Raji (cell line): ENCODE measurements around the gene NCAM2.

ENCODE experiments used
- POLR2A ChIP-seq: IDR thresholded peaks from 2 replicates; pipeline ENCODE4 v1.6.1; 2011; ENCODE audit warnings: low read depth, low read length, control low read depth; ENCODE audit not compliant: insufficient read depth

NCAM2 gene

GRCh38 chr21:21057349-21058062, 59.3 kb downstream of the NCAM2 start:
- no peak for TF ChIP-seq POLR2A

DNA sequence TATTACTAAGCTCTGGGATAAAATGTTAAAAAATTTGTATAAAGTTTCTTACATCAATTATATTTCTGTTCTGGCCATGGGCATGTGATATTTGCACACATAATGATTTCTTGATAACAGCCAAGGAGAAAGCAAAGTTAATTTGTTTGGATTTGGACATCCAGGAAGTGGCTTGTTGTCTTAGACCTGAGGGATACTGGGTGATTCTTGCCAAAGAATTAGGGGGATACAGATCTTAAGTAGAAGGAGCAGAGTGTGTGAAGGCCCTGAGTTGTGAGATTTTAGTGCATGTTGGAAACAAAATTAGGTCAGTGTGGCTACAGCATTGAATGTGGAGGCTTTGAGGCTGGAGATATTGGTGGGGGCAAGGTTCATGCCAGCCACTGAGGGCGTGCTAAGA, 65.6 kb downstream of the NCAM2 start:
- TF ChIP-seq POLR2A: no peak

GRCh38 chr21:21064353-21064752, 66.1 kb downstream of the NCAM2 start:
- TF ChIP-seq POLR2A: no peak

GRCh38 chr21:21067375-21067774, 69.2 kb downstream of the NCAM2 start:
- no peak for TF ChIP-seq POLR2A

- TF ChIP-seq POLR2A: no peak
These were observed 76.1 kb downstream of the NCAM2 start for GRCh38 chr21:21074305-21074704.

DNA sequence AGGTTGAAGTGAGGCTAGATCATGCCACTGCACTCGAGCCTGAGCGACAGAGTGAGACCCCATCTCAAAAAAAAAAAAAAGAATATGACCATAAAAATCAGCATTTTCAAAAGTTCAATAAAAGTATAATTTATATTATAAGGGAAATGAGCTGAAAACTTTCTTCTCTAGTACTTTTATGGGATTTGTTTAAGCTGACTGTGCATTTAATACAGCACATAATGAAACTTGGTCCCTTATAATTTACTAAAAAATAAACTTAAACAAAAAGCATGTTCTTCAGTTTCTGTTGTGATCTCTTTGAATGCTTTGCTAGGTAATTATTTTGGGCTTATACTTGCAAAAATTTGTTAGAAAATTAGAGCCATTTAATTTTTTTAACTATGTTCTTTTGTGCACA, 77.8 kb downstream of the NCAM2 start:
- no peak for TF ChIP-seq POLR2A

GRCh38 chr21:21076491-21076890, 78.3 kb downstream of the NCAM2 start:
- TF ChIP-seq POLR2A: no peak

DNA sequence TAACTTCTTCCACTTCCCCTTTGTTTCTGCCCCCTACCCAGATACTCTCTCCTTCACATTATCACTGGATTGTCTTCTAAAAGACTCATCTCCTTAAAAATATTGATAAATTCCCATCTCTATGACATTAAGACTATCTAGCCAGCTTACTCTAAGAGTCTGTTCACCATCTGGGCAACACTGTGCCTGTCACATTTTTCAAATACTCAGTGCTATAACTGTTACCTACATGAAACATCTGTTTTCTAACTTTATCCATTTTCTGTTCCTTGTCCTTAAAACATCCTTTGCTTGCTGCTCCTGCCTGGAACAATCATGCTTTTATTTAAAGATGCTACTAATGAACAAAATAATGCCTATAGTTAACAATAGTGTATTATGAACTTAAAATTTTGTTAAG, 81.4 kb downstream of the NCAM2 start:
- no peak for TF ChIP-seq POLR2A

GRCh38 chr21:21084179-21084578, 86.0 kb downstream of the NCAM2 start:
- no peak for TF ChIP-seq POLR2A

DNA sequence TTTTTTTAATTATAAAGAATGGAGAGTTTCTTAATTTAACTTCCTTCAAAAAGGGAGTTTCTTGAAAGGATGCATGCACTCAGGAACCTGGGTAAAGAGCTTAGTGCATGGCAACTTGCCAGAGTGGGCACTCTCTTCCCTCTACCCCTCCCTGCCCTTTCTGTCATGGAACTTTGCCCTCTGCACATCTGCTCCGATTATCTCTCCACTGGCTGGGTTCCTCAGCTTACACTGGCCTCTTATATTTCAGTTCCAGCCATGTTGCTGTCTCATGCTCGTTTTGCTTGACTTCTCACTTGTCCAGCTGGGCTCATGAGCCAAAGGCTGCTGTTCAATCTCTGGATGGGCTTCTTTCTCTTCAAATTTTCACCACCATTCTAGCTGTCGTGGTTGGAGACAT, 87.0 kb downstream of the NCAM2 start:
- TF ChIP-seq POLR2A: no peak

GRCh38 chr21:21096956-21097355, 98.7 kb downstream of the NCAM2 start:
- no peak for TF ChIP-seq POLR2A

DNA sequence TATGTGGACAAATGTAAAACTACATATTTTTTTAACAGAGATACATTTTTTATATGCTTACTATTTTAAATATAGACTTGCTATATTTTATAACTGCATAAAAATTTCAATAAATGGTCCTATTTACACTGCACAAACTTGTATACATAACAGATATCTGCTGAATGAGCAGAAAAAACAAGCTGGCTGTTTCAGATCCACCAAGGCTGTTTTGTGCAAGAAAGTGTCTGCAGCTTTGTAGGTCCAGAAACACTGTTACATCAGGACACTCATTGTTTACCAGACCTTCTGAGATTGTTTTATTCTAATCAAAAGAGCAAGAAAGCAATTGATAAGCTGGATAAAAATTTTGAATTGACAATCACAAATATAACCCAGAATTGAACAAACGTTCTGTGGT, 99.3 kb downstream of the NCAM2 start:
- no peak for TF ChIP-seq POLR2A

DNA sequence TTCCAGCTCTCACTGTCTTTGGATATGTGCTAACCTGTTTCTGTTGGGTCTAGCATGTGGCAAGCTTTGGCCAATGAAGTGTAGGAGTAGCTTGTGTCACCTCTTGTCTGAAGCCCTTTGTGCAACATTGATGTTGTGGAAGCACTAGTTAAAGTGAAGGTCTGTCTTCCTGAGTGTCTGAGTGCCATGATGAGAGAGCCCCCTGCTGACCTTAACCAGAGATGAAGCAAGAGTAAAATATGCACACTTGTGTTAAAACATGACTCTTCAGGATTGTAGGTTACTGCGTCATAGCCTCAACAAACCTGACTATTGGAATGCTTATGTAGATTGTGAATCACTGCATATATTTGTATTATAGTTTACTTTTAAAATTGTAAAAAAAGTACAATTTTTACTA, 103.7 kb downstream of the NCAM2 start:
- TF ChIP-seq POLR2A: no peak

DNA sequence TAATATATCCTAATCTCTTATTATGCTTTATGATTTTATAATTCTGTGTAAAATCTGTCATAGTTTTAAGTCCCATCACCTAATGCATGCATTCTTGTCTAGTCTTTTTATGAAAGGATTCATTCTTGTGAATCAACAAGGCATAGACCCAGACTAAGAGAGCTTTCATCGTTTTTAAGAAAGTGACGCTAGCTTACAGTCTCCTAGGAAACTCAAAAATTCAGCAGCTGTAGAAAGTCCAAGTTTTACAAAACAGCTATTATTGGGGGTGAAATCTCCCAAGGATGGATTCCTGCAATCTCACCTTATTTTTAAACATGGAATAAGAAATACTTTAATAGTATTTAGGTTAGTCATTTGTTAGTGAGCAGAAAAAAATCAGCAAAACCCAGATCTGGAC, 104.7 kb downstream of the NCAM2 start:
- no peak for TF ChIP-seq POLR2A

DNA sequence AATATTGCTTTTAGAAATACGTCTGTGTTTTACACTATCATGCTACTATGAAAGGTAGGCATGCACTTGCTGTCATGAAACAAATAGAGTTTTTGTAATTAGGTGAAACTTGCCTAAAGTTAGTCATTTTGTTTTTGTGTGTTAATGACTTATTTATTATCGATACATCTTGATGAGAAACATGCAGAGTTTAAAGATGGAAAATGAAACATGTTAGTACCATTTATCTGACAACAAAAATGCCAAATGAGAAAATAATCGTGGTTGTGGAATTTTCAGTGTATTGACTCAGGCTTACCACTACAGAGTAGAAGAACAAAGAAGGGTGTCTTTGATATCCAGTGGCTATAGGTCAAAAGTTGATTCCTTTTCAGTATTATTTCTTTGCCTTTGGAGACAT, 105.5 kb downstream of the NCAM2 start:
- TF ChIP-seq POLR2A: no peak

DNA sequence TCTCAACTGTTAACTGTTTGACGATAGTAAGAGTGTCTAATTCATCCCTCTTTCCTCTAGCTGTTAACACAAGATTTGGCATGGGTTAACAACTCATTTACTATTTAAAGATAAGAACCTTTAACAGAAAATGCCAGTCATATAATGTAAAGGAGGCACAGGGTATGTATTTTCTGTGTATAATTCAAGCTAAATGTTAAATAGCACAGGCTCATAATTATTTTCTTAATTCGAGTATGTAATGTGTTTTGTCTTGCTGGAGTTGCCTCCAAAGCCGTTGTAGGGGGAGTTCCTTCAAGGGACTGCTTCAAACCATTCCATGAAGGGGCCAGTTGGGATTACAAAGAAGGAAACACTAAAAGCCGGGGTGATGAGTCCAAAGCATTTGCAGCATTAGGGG, 111.5 kb downstream of the NCAM2 start:
- TF ChIP-seq POLR2A: no peak

- TF ChIP-seq POLR2A: no peak
These were observed 113.2 kb downstream of the NCAM2 start for GRCh38 chr21:21111309-21111920.
